RPMI7951 (cell line): ENCODE results near the gene RXRG. TPM values are rescaled to one million over a fixed set of nuclear protein-coding genes. Genes with fewer than 3 reads are reported as not detected.

ENCODE experiments used
- DNase-seq: peaks from one replicate; pipeline ENCODE4 v3.0.0-alpha.2; 2012; ENCODE audit warnings: low read depth
- total RNA-seq: library from RNA; depleted of rRNA; stranded (reverse); fragments of >200 nt; shearing (Covaris generic); gene quantifications from 2 replicates; pipeline ENCODE4 v1.2.3, GENCODE V29; 2014

RXRG gene
- total RNA-seq, 1 experiment from 2014 or later, result 0.96 TPM

DNA sequence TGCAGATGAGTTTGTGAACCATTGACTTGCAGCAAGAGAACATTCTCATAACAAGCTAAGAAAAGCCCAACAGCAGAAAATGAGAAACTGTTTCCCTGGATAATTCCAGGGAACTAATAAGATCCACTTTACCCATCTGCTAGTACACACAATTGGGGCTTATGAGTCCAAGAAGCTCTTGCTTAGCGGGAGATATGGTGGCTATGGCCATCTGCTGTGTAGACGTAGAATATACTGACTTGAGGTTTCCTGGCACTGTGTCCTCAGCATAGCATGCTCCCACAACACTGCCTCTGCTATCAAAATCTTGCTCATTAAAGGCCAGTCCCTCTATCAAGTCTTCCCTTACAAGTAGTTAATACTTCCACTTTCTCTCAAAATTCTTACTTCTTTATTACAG lies 6.8 kb upstream of the RXRG start:
- DNase-seq, result no peak

DNA sequence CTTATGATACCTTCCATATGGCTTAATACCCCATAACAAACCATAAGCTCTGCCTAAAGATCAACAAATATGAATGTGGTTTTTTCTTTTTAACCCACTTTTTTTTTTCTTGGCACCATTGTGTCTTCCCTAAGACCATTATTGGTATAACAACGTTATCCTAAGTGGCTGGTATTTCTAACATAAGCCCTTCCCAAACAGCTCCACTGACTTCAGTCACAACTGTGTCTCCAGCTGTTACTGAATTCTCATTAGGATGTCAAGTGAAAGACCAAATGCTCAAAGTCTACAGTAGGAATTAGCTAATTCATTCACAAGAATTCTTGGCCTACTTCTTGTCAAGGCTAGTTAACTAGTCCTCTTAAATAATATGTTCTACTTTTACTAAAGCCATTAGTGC lies 4.2 kb upstream of the RXRG start:
- DNase-seq, result no peak

- DNase-seq, result no peak
These were observed 462 bp upstream of the RXRG start for GRCh38 chr1:165445388-165445787.

GRCh38 chr1:165443539-165444311 lies 1.2 kb downstream of the RXRG start:
- no peak for DNase-seq

- no peak for DNase-seq
These were observed 2.3 kb downstream of the RXRG start for GRCh38 chr1:165442653-165443052.

GRCh38 chr1:165442053-165442452 lies 2.9 kb downstream of the RXRG start:
- DNase-seq, result no peak

DNA sequence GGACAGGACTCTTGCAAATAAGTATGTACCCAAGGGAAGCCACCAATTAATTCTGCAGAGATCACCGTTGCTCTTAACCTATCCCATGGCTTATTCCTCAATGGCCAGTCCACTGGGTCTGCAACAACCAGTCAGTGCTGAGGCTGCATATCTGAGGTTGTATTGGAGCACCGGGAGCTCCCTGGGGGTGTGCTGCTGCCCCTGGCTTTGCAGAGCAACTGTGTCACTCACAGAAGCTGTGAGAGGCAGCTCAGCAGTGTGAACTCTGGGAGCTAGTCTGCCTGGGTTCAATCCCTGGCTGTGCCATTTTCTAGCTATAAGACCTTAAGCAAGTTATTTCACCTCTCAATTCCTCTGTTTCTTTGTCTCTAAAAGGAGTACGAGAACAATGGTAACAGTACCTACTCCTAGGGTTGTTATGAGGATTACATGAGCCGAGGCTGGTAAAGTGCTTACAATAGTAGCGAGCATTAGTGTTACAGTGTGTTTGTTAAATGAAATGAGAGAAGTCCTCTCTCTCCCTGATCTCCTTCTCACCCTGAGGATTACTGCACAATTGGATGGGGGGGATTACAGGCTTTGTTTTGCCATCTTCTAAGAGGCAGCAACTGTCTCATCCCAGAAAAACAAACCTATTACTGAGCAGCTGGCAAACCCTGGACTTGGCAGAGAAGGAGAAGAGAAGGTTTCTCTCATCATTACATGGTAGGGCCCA lies 3.6 kb downstream of the RXRG start:
- DNase-seq, result no peak

DNA sequence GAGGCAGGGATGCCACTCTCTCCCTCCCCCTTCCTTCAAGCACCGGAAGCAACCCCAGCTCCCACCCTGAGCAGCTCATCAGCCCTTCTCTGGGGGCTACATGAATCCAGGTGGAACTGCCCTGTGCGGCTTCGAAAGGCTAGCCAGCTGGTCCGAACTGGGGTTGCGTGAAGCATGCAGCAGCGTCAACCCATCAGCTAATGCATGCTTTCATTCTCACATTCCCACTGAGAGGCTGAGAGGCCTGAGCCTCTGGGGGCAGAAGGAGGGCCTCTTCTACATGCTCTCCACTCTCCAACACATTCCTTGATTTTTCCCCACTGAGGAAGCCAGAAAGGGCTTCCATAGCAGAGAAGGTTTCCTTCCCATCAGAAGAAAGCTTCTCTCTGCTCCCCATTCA lies 5.6 kb downstream of the RXRG start:
- no peak for DNase-seq

DNA sequence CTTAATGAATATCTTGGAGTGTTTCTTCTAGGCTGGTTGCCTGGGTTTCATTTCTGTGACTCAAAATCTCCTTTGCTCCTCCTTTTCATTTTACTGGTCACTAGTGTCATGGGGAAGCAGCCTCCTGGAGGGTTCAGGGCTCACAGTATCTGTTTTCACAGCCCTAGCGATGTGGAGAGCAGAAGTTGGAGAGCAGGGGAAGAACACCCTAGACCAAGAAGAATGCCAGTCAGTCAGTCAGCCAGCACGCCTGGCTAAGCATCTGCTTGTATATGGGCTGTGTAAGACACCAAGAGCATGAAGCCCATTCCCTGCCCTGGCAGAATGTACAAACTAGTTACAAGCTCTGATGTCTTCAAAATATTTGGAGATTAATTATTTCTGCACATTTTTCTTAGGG lies 7.9 kb downstream of the RXRG start:
- no peak for DNase-seq

DNA sequence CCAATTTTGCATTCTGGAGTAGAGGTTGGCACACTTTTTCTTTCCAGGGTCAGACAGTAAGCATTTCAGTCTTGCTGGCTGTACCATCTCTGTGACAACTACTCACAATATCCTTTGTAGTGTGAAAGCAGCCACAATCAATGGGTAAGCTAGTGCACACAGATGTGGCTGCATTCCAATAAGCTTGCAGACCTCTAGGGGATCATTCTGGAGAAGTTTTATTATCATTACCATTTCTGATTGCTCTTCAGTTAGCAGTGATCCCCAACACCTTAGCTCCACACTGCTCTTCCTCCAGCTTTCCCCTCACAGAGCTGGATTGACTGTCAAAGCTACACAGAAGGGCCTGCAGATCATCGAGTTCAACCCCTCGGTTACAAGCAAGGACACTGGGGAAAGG lies 9.1 kb downstream of the RXRG start:
- DNase-seq, result no peak

GRCh38 chr1:165434281-165434680 lies 10.6 kb downstream of the RXRG start:
- DNase-seq, result no peak

DNA sequence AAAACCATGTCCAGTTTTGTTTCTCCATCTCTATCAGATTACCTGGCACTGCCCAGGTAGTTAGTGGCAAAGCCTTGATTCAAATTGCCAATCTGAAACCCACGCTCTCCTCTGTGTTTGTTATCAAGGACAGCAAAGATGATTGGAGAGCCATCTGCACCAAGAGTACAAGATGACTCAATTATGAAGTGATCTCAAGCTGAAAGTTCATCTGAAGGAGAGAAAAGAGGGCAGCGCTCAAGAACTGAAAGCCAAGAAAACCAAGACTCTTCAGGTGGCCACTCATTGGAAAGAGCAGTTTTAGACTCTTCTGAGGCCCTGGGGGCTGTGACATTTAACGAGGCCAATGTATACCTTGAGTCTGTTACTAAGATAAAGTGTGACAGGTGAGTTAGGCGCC lies 13.8 kb downstream of the RXRG start:
- no peak for DNase-seq

DNA sequence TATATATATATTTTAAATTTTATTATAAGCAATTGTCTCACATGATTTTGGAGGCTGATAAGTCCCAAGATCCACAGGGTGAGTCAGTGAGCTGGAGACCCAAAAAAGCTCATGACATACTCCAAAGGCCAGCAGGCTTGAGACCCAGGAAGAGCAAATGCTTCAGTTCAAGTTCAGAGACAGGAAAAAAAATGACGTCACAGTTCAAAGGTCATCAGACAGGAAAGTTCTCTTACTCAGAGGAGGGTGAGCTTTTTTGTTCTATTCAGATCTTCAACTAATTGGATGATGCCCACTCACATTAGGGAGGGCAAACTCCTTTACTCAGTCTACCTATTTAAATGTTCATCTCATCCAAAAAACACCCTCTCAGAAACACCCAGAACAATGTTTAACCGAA lies 18.2 kb downstream of the RXRG start:
- no peak for DNase-seq

DNA sequence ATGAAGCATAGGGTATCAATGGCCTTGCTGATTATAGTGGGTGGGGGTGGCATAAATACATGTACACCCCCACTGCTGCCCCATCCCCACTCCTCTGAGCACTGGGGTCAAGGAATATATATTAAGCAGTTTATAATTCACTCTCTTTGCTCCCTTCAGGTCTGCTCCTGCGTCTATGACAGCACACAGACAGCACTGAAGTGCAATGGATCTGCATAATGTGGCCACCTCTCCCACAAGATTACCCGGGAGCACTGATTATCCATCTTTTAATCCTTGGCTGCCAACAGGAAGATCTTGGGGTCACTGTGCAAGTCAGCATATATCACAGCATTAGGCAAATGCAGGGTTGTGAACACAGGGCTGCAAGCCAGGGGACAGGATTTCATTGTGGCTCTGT lies 19.3 kb downstream of the RXRG start:
- no peak for DNase-seq

DNA sequence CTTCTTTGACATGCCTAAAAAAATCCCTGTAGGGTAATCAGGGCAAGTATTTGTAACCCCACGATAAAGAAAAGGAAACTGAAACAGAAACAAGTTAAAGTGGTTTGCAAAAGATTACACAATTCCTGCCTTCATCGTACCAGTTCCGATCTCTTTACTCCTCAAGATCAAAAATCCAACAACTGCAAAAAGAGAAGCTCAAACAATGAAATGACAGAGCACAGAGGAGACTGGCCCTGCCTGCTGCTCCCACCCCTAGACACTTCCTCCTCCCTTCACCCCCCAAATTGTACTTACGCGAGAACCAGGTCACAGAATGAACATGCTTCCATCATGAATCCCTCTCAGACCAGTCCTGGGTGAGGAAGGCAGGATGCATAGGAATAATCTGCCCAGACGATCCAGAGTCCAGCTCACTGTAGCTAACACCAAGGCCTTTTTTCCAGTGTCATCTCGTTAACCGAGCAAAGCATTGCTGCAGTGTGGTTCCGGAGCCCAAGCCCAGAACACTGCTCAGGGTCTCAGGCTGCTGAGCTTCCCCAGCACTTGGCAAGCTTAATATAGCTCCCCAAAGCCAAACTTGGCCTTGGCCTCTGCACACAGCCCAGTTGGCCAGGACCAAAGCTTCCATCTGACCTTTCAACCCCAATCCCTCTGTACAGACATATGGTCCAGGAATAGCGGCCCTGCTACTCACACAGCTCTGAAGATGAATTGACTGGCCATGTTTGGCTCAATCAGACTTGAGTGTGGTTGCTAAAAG lies 20.3 kb downstream of the RXRG start:
- peak; percentile 15 for DNase-seq

GRCh38 chr1:165423136-165423535 lies 21.8 kb downstream of the RXRG start:
- no peak for DNase-seq

- no peak for DNase-seq
These were observed 24.3 kb downstream of the RXRG start for GRCh38 chr1:165420655-165421054.

DNA sequence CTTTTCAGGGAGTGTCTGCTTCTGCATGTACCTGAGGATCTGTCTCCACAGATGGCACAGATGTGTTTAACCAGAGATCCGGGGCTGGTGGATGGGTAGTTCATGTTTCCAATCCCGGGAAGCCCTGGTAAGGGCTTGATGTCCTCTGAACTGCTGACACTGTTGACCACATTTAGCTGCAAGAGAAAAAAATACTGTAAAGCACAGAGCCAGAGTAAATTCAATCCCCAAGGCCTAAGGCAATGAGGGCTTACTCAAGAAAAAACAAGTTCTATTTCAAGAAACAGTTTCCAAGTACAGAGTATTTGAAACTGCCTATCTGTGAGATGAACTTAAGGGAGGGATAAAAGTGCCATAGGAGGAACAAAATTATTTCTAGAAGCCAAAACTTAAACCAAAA lies 25.1 kb downstream of the RXRG start:
- DNase-seq, result no peak

DNA sequence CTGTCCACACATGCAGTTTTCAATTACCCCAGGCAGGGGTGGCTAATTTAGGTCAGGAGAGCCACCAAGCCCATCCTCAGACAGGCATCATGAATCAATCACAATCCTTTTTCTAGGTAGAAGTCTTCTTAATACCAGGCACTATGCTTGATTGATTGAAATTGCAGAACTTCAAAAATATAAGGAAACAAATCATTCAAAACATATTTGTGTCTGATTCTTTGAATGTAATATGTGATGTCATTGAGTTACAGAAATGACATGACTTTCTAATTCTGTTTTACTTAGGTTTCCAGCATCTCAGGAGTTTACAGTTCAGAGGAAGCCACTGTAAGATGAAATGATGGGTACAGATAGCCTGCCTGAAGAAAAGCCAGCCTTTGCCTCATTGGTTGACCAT lies 26.7 kb downstream of the RXRG start:
- DNase-seq, result no peak

DNA sequence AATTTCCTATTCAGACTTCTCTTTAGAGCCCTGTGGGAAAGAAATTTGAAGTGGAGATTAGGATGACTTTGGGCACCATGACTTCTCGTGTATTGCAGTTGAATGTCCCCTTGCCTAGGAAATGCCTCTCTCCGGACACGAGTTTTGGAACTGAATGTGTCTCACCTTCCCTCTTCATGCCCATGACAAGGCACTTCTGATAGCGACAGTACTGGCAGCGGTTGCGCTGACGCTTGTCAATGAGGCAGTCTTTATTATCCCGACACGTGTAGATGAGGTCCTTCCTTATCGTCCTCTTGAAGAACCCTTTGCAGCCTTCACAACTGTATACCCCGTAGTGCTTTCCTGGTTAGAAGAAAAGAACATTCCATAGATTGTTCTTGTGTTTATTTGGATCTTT lies 28.1 kb downstream of the RXRG start:
- no peak for DNase-seq

DNA sequence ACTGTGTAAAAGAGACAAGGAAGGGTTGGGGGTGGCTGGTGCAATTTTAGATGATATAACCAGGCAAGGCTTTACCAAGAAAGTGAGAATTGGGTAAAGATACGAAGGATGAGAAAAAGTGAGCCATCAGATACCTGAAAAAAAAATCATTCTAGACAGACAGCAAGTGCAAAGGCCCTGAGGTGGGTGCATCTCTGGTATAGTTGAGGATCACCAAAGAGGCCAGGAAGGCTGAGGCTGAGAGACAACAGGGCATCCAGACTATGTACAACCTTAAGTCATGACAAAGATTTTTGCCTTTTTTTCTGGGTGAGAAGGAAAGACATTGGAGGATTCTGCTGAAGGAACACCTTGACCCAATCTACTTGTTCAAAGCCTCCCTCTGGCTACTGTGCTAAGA lies 29.9 kb downstream of the RXRG start:
- DNase-seq, result no peak

- DNase-seq, result no peak
These were observed 30.3 kb downstream of the RXRG start for GRCh38 chr1:165414620-165415019.

- DNase-seq, result no peak
These were observed 33.5 kb downstream of the RXRG start for GRCh38 chr1:165411396-165411795.
